Adrenal gland (tissue), 5 donors: Measurements from ENCODE around the gene ADCY2.

Experiments
- CTCF ChIP-seq, 6 experiments: fragments of 450-650 bp in 4 of 6; fragments of 200-600 bp in 2 of 6; sonication (generic) in 1 of 6; IDR thresholded peaks; 1 replicate in 5 of 6; 2 replicates in 1 of 6; pipeline versions ENCODE4 v1.5.1 to v1.8.0; 2016 to 2021; ENCODE audit warnings: antibody characterized with exemption in 6 of 6, mild to moderate bottlenecking in 2 of 6, moderate library complexity in 1 of 6
- POLR2A ChIP-seq, 2 donors: fragments of 450-650 bp; IDR thresholded peaks; one replicate each; pipeline ENCODE4 v1.6.1; 2017; ENCODE audit warnings: antibody characterized with exemption in 2 of 2, mild to moderate bottlenecking in 2 of 2, moderate library complexity in 1 of 2
- donor health status: DM: no; HTN: no; CAD: no.

GRCh38 chr5:7869474-7870136 is 473.7 kb downstream of the ADCY2 start:
- TF ChIP-seq CTCF (IDR thresholded peaks at IDR 0.05) (no peak), POLR2A (IDR thresholded peaks at IDR 0.05) (no peak)
